TTC549 (cell line): ENCODE data around the gene FAM193B.

ENCODE experiments used
- FAIRE-seq: peaks from 2 replicates; lab custom pipeline; 2012; peaks lifted over from hg19 to GRCh38; lab: Jason Lieb, UNC

Gene FAM193B

DNA sequence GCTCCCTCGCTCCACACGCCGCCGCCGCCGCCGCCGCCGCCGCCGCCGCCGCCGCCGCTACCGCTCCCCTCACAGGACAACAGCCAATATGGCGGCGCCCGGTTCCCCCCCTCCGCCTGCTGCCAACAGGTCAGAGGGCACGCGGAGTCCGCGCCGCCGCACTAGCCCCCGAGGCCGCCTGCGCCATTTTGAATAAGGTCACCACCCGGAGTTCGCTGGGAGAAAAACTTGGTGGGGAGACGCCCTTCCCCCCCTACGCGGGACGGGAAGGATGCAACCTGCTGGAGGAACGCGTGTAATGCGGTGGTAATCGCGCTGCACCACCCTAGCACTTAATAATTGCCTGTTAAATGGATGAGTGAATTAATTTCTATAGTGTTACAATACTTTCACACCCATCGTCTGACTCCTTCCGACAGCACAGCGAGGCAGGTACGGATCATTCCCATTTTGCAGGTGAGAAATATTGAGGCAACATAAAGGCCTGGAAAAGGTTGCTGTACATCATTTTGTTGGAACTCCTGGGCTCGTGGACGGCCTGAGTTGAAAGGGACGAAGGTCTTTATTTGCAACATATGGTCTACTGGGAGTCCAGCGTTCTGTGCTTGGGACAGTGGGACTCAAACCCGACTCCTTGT lies at the start of gene FAM193B:
TSS of gene FAM193B (minus strand) at position 90 of the 638 bp plus-strand sequence. CDS start 105 bp downstream, outside the sequence.
- FAIRE-seq: no peak

DNA sequence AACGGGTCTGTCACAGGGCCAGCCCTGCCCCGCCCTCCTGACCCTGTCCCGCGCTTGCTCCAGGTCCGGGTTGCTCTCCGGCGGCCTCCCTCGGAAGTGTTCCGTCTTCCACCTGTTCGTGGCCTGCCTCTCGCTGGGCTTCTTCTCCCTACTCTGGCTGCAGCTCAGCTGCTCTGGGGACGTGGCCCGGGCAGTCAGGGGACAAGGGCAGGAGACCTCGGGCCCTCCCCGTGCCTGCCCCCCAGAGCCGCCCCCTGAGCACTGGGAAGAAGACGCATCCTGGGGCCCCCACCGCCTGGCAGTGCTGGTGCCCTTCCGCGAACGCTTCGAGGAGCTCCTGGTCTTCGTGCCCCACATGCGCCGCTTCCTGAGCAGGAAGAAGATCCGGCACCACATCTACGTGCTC lies 49.8 kb upstream of the FAM193B start:
- FAIRE-seq: no peak

DNA sequence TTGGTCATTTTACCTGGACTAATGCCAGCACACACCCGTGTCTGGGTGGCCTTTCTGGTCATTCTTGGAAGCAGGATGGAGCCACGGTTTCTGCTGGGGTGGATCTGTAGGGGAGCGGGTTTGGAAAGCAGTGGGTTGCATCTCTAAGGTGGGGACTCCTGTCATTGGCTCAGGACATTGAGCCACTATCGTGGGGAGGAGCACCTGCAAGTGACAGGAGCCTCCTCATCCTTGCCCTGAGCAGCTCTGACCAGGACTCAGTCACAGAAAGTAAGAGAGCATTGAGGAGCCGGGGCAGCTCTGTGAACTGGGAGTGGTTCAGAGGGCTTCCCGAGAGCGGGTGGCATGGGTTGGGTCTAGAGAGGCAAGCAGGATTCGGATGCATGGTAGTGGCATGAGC lies 49.3 kb upstream of the FAM193B start:
- FAIRE-seq: no peak

DNA sequence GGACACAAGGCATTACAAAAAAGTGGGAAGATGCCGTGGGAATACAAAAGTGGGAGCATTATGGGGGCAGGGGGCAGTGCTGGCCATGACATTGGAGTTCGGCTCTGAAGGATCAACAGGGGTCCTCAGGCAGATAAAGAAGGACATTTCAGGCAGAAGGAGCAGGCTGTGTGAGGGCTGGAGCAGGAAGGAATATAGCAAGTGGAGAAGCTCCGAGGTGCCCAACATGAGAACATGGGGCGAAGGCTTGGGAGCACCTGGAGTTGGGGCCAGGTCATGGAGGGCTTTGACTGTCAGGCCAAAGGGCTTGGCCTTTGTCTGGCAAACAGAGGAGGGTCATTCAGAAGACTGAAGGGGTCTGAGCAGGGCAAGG lies 48.1 kb upstream of the FAM193B start:
- FAIRE-seq: no peak

DNA sequence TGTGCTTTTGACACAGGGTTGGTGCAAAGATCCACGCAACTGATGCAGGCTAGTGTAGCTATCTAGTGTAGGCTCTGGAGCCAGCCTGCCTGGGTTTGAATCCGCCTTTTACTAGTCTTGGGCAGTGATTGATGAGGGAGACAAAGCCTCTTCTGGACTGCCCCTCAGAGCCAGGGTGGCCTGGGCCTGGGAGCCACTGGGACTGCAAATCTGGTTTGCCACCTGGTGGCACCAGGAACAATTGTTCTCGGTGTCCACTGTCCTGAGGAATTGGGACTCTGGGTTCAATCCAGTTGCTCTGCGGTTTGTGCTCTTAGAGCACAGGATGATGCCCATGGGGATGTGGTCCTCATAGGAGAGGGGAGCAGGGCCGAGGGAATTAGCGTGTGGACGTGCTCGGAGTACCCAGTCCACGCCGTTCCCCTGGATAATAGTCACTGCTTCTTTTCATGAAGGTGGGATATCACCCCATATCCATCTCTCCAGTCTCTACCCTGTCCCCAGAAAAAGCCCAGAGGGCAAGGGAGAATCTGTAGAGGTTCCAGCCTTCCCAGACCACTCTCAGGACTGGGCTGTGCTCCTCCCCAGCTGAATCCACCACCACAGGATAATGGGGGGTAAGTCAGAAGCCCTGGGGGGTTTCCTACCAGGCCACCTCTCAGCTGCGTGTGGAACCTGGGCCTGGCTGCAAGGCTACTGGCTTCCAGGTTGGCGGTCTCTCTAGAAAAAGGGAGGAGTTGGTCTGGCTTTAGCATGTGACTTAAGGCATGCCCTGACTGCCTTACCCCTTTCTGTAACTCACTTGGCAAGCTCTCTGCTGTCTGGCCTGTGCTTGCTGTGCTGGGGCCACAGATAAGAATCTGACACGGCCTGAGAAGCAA lies 47.5 kb upstream of the FAM193B start:
- FAIRE-seq: no peak

DNA sequence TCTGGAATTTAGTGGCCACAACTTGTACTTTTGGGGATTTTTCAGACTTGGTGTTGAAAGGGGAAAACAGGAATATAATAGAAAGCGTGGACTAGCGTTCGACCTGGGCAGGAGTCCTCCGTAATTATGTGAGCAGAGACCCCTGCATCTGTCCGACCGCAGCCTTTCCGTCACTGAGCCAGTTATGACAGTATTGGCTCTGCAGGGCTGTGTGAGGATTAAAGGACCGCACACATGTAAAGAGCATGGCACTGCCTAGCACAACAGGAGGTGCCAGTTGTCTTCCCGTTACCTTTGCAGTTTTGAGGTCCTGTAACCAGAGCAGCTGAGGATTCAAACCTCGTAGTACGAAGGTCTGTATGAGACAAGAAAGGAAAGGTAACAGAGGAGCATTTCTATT lies 46.8 kb upstream of the FAM193B start:
- FAIRE-seq: no peak

DNA sequence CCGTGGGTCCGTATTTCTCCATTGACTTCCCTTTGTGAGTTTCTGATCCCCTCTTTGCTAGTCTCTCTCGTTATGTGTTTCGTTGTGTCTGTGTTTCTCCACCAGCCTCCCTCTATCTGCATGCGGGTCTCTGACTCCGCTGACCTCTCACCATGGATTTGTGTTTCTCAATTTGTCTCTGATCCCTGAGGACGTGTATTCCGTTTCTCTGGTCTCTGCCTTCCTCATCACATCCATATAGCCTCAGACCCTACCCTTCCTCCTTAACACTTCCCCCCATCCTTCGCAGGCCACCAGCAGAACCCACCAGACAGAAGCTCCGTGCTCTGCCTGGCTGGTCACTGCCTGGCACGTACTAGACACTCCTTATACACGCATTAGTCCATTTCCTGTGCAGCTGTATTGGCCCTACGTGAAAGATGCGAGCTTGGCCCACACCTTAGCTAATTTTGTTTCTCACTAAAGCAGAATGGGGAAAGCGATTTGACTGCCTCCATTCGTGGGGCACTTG lies 46.2 kb upstream of the FAM193B start:
- no peak for FAIRE-seq

DNA sequence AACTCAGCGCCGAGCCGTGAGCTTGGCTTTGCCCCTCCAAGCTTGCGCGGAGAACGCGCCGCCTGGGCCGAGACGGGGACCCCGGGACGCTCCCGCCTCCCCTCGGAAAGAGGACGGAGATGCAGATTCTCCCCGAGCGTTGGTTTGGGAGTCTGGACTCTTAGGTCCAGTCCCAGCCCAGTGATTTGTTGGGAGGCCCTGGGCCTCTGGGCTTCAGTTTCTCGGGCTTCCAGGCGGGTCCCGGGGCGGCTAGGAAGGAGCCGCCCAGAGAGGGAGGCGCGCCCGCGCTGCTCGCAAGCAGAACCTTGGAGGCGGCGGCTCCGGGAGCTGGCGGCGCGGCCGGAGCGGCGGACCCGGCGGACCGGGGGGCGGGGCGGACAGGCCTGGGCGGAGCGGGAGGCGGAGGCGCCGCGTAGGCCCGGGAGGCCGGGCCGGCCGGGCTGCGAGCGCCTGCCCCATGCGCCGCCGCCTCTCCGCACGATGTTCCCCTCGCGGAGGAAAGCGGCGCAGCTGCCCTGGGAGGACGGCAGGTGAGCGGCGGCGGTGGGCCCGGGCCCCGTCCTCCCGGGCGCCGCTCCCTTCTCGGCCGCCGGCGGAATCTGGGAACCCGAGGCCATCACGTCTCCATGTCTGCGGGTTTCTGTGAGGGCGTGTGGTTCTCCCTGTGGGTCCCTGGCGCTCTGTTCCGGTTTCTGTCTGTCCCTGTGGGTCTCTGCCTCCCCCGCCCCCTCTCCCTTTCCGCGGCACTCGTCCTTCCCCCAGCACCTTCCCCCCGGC lies 45.6 kb upstream of the FAM193B start, which contains the start of gene B4GALT7:
TSS of gene B4GALT7 (plus strand) at position 402 of the 777 bp plus-strand sequence. CDS start at position 481, 79 bp downstream.
- FAIRE-seq: no peak

DNA sequence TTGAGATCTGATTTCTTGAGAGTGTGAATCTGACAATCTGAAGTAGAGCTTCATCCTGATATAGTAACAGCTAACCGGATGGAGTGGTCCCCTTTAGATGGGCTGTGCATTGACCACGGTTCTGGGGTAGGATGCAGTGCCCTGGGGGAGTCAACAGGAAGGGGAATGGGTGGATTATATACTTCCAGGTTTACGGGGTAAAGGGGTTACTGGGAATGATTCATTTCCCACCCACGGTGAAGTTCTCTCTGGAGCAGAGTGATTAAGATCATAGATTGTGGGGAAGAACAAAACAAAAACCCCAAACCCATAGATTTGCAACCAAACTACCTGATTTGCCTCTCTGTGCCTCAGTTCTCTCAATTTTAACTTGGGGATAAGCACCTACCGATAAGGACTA lies 44.1 kb upstream of the FAM193B start:
- no peak for FAIRE-seq

DNA sequence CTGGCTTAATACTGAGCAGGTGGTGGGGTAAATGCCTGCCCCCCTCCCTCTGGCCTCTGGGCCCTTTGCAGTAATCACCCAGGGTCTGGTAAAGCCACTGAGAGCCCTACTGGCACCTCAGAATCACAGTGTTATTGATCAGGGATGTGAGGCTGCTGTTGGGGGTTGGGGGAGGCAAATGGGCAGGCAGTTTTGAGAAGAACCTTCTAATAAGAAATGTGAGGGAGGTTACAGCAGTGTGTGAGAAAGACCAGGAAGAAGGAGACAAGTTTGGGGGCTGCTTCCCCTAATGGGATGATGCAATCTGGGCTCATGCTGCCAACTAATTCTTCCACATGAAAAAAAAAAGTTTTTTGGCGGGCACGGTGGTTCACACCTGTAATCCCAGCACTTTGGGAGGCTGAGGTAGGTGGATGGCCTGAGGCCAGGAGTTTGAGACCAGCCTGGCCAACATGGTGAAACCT lies 42.4 kb upstream of the FAM193B start:
- FAIRE-seq: no peak

DNA sequence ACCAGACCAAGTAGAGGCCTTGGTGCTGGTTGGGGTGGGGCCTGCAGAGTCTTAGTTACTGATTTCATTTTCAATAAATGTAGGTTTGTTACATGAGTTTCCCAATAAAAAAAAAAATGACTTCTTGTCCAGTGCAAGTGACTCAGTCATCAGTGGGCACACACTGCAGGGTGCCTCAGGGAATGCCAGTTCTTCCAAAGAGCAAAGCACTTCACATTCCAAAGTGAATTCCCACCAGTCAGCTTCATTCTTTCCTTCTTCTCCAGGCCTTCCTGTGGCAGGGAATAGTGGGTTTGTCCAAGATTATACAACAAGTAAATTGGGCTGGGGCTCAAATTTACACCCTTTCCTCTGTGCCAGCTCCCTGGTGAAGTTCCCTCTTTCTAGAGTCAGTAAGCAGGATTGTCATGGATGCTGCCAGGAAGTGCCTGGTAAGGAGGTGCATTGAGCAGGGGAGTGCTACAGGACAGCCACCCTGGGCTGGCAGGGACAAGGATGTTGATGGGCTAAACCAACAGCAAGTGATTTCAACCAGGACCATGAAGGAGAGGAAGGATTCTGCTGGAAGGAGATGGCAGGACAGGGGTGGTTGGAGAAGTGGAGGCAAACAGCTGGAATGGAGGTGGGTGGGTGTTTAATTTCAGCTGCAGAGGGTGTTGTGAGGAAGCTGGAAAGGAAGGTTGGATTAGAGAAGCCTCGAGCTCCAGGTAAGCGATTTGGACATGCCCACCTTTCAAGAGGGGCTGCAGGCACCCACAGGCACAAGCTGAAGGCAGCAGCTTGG lies 41.8 kb upstream of the FAM193B start:
- no peak for FAIRE-seq

DNA sequence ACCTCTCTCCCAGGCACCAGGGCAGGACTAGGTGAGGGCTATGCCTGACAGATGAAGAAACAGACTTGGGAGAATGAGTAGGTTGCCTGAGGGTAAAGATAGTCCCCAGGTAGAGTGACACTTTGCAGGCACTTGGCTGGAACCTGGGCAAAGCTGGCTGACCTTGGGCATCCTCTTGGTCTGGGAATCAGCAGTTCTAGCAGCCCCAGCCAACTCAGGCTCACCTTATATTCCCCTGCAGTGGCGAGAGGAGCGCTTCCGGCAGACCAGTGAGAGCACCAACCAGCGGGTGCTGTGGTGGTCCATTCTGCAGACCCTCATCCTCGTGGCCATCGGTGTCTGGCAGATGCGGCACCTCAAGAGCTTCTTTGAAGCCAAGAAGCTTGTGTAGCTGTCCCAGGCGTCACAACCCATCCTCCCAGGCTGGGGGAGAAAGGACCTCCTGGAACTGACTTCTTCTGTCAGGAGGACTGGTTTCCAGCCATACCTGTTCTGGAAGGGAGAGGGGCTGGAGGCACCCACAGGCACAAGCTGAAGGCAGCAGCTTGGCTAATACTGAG lies 40.7 kb upstream of the FAM193B start:
- no peak for FAIRE-seq

DNA sequence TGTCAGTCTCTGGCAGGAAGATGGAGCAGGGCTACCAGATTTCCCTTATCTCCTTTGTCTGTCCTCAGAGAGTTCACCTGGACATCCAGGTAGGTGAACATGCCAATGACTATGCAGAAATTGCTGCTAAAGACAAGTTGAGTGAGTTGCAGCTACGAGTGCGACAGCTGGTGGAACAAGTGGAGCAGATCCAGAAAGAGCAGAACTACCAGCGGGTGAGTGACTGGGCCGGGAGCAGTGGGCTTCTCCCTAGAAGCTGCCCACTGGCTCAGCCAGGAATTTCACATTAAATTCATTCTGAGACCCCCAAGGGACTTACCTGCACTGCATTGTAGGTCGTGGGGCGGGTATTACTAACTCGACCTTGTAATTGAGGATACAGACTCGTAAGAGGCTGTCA lies 39.7 kb upstream of the FAM193B start:
- FAIRE-seq: no peak

DNA sequence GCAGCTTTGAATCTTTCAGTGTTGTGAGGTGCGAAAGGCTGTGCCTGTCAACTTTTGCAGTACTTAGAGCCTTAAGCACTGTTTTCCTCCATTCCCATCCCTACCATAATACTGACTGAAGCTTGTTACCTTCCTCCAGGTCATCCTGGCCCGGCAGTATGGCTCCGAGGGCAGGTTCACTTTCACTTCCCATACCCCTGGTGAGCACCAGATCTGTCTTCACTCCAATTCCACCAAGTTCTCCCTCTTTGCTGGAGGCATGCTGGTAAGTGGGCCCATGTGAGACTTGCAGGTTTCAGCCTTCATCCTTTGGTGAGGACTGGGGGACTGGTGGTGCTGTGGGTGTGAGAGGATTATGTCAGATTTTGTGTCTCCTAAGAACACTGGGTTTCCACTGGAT lies 39.1 kb upstream of the FAM193B start:
- FAIRE-seq: no peak

DNA sequence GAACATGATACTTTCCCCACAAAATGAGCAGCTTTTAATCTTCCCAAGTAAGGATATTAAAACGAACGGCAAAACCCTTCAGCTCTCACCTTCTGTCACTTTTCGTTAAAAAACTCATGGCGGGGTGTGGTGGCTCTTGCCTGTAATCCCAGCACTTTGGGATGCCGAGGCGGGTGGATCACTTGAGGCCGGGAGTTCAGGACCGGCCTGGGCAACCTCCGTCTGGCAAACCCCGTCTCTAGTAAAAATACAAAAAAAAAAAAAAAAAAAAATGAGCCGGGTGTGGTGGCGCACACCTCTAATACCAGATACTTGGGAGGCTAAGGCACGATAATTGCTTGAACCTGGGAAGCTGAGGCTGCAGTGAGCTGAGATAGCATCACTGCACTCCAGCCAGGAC lies 38.5 kb upstream of the FAM193B start:
- no peak for FAIRE-seq

DNA sequence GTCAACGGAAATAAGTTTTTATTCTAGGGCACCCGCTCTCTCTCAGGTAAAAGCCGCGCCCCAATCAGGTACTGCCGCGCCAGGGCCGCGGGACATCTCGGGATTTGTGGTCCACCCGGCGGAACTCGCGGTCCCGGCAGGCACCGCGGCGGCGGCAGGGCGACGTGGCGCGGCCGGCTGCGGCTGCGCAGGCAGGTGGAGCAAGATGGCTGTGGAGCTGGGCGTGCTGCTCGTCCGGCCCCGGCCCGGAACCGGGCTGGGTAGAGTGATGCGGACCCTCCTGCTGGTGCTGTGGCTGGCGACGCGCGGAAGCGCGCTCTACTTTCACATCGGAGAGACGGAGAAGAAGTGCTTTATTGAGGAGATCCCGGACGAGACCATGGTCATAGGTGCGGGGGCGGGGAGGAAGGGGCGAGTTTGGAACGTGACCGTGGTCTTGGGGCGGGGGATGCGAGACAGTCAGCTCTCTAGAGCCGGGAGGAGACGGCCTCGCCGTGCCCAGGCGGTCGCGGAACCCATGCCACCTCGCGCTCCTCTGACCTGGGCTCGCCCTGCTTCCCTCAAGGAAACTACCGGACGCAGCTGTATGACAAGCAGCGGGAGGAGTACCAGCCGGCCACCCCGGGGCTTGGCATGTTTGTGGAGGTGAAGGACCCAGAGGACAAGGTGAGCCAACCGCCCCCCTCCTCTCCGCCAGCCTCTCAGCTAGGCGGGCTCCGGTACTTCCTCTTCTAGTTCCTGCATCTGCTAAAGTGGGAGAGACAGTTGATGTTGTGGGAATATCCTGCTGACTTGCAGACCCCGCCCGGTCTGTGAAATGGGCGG lies 37.9 kb upstream of the FAM193B start, which contains the start of gene TMED9:
TSS of gene TMED9 (plus strand) at position 194 of the 825 bp plus-strand sequence. CDS start at position 206, 12 bp downstream.
- FAIRE-seq: no peak

DNA sequence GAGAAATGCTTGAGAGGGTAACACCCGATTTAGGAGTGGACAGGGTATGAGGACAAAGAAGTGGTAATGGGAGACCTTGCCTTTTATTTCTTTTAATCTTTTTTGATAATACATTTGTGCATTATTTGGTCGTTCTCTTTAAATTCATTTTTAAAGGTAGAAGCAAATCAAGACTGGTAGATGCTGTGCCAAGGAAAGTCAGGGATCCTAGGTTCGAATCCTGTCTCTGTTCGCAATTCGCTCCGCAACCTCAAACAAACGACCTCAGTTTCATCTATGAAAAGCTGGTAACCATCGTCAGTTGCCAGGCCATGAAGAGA lies 37.3 kb upstream of the FAM193B start:
- FAIRE-seq: no peak

DNA sequence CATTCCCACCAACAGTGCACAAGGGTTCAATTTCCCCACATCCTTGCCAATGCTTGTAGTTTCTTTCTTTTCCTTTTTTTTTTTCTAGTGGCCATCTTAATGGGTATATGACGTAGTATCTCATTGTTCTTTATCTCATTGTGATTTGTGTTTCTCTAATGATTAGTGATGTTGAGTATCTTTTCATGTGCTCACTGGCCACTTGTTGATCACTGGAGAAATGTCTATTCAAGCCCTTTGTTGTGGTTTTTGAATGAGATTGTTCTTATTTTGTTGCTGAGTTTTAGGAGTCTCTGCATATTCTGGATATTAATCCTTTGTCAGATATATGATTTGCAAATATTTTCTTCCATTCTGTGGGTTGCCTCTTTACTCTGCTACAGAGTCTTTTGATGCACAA lies 36.0 kb upstream of the FAM193B start:
- no peak for FAIRE-seq

DNA sequence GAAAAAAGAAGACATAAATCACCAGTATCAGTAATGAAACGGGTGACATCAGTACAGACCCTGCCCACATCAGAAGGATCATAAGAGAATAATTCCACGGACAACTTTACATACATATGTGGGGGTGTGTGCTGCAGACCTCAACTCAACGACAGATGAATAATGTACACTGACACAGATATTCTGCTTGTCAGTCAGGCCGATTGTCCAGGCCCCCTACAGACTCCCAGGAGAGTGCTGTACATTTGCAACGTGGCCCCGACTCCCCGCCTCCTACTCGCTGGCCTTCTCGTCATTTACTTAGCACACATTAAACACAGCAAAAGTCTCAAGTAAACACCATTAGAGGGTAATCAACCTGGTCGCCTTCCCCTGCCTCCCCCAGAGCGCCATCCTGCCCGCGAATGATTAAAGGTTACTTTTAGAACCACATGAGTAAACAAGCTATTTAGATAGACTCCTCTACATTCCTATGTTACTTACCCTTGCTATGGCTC lies 34.1 kb upstream of the FAM193B start:
- FAIRE-seq: no peak

DNA sequence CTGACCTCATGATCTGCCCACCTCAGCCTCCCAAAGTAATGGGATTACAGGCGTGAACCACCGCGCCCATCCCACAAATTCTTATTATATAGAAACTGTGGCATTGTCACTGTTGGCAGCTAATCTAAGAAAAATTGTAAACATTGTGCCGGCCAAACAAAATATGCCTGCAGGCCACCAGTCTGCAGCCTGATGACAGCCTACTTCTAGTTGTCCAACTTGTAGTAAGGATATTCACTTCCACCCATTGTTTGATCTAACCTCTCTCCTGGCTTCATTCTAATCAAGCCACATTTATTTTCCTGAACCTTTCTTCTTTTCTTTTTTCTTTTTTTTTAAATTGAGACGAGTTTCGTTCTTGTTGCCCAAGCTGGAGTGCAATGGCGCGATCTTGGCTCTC lies 24.0 kb upstream of the FAM193B start:
- no peak for FAIRE-seq
